HG03175 (cell line): ENCODE results near the gene BMPR1A.

ENCODE experiments used
- ATAC-seq: cut with Tn5 transposase; IDR thresholded peaks from one replicate; pipeline ENCODE4 v1.9.1; 2021; ENCODE audit warnings: mild to moderate bottlenecking, moderate library complexity; ENCODE audit not compliant: unreplicated experiment

BMPR1A gene

GRCh38 chr10:86799188-86799845, 42.9 kb downstream of the BMPR1A start:
- ATAC-seq, result no peak

- ATAC-seq, result no peak
Measured at GRCh38 chr10:86801995-86802394, 45.6 kb downstream of the BMPR1A start.

GRCh38 chr10:86802473-86803108, 46.2 kb downstream of the BMPR1A start:
- ATAC-seq, result no peak

GRCh38 chr10:86803156-86803555, 46.7 kb downstream of the BMPR1A start:
- no peak for ATAC-seq

- no peak for ATAC-seq
Measured at GRCh38 chr10:86804805-86805204, 48.4 kb downstream of the BMPR1A start.

- ATAC-seq, result no peak
Measured at GRCh38 chr10:86813101-86813500, 56.7 kb downstream of the BMPR1A start.

GRCh38 chr10:86813982-86814381, 57.6 kb downstream of the BMPR1A start:
- no peak for ATAC-seq

GRCh38 chr10:86815035-86815617, 58.7 kb downstream of the BMPR1A start:
- ATAC-seq, result no peak

GRCh38 chr10:86815640-86816039, 59.2 kb downstream of the BMPR1A start:
- ATAC-seq, result no peak

GRCh38 chr10:86817246-86817645, 60.8 kb downstream of the BMPR1A start:
- ATAC-seq, result no peak

GRCh38 chr10:86819567-86819966, 63.1 kb downstream of the BMPR1A start:
- ATAC-seq, result no peak

- no peak for ATAC-seq
Measured at GRCh38 chr10:86820509-86820908, 64.1 kb downstream of the BMPR1A start.

GRCh38 chr10:86821388-86821999, 65.1 kb downstream of the BMPR1A start:
- no peak for ATAC-seq

GRCh38 chr10:86823565-86823964, 67.1 kb downstream of the BMPR1A start:
- ATAC-seq, result no peak

- no peak for ATAC-seq
Measured at GRCh38 chr10:86824151-86824550, 67.7 kb downstream of the BMPR1A start.

- ATAC-seq, result no peak
Measured at GRCh38 chr10:86825366-86825765, 68.9 kb downstream of the BMPR1A start.

- ATAC-seq, result no peak
Measured at GRCh38 chr10:86827639-86828038, 71.2 kb downstream of the BMPR1A start.

GRCh38 chr10:86828145-86828544, 71.7 kb downstream of the BMPR1A start:
- no peak for ATAC-seq

- no peak for ATAC-seq
Measured at GRCh38 chr10:86829472-86829871, 73.1 kb downstream of the BMPR1A start.

GRCh38 chr10:86830043-86830591, 73.7 kb downstream of the BMPR1A start:
- ATAC-seq, result no peak

GRCh38 chr10:86833969-86834368, 77.5 kb downstream of the BMPR1A start:
- ATAC-seq, result no peak

- no peak for ATAC-seq
Measured at GRCh38 chr10:86836044-86836443, 79.6 kb downstream of the BMPR1A start.
